Coronary artery (tissue), 2 donors: ENCODE measurements around the gene ZNF484.
"Not testable (repeated sequence)": the region's sequence is repeated elsewhere in the genome, so short reads cannot be mapped to it uniquely, and the experiment has no call there.

Experiments
- DNase-seq: peaks from one replicate; pipeline ENCODE4 v3.0.0-alpha.2; 2017; ENCODE audit warnings: low spot score
- H3K27ac ChIP-seq, 2 donors: fragments of 200-600 bp; sonication (generic); one replicate each; pipeline ENCODE4 v1.5.1; 2016 to 2019
- H3K4me3 ChIP-seq: fragments of 200-600 bp; sonication (generic); 2 replicates; pipeline ENCODE4 v1.5.1; 2016; ENCODE audit warnings: mild to moderate bottlenecking, moderate library complexity
- CTCF ChIP-seq: fragments of 200-600 bp; sonication (generic); IDR thresholded peaks from one replicate; pipeline ENCODE4 v1.5.1; 2019; ENCODE audit warnings: antibody characterized with exemption

ZNF484 gene

GRCh38 chr9:92877531-92878430 is at the start of gene ZNF484:
Gene ZNF484, minus strand, starts transcription at chr9:92878038. Its CDS starts 3,009 bp downstream, at chr9:92875029.
- peak; percentile 95 for DNase-seq
- Histone ChIP-seq H3K4me3 (peak within 1 kb of the TSS; percentile 82), H3K27ac (peak within 1 kb of the TSS; percentile 81 to 89)
- TF ChIP-seq CTCF, result no peak

- no peak overlapping the region for H3K4me3 ChIP-seq
These were observed 42.6 kb upstream of the ZNF484 start for GRCh38 chr9:92920437-92920836.

GRCh38 chr9:92917176-92917800 is 39.5 kb upstream of the ZNF484 start:
- no peak for DNase-seq
- no peak for TF ChIP-seq CTCF
- H3K4me3 ChIP-seq, result no peak overlapping the region
- no peak overlapping the region for H3K27ac ChIP-seq

More at GRCh38 chr9:92920437-92920836, 42.6 kb upstream of the ZNF484 start:
- TF ChIP-seq CTCF, result no peak
- H3K27ac ChIP-seq, result no peak overlapping the region
- no peak for DNase-seq

GRCh38 chr9:92911511-92912475 is 34.0 kb upstream of the ZNF484 start:
- no peak overlapping the region for H3K27ac ChIP-seq
- no peak overlapping the region for H3K4me3 ChIP-seq
- TF ChIP-seq CTCF, result no peak
- no peak for DNase-seq

- not testable (repeated sequence) for H3K4me3 ChIP-seq, DNase-seq, H3K27ac ChIP-seq
These were observed 27.3 kb upstream of the ZNF484 start for GRCh38 chr9:92905137-92905536.

- Histone ChIP-seq H3K27ac (no peak overlapping the region), H3K4me3 (no peak overlapping the region)
- no peak for TF ChIP-seq CTCF
- no peak for DNase-seq
These were observed 19.5 kb upstream of the ZNF484 start for GRCh38 chr9:92897323-92897722.
